H9 (cell line): ENCODE results near the gene SYT7. TPM values are rescaled to one million over a fixed set of nuclear protein-coding genes. Genes with fewer than 3 reads are reported as not detected.

Experiments
- DNase-seq: peaks from one replicate; pipeline ENCODE4 v3.0.0-alpha.2; 2017
- H2AFZ ChIP-seq: one replicate; pipeline ENCODE4 v1.6.1; 2013; ENCODE audit warnings: mild to moderate bottlenecking, low read length, control low read depth, moderate library complexity
- H2AK5ac ChIP-seq: 2 replicates; pipeline ENCODE4 v1.6.1; 2013; ENCODE audit warnings: low read length, control low read depth, mixed read lengths; ENCODE audit not compliant: insufficient read length
- H2BK120ac ChIP-seq: one replicate; pipeline ENCODE4 v1.6.1; 2013; ENCODE audit warnings: low read depth, mild to moderate bottlenecking, low read length, control low read depth, inconsistent platforms; ENCODE audit not compliant: poor library complexity, severe bottlenecking
- H2BK12ac ChIP-seq: 2 replicates; pipeline ENCODE4 v1.6.1; 2013; ENCODE audit warnings: low read length, control low read depth, mixed read lengths, low read depth; ENCODE audit not compliant: insufficient read length
- H2BK15ac ChIP-seq: 2 replicates; pipeline ENCODE4 v1.6.1; 2013; ENCODE audit warnings: low read depth, low read length, control low read depth
- H2BK20ac ChIP-seq: one replicate; pipeline ENCODE4 v1.6.1; 2013; ENCODE audit warnings: low read depth, mild to moderate bottlenecking, low read length, control low read depth, inconsistent platforms; ENCODE audit not compliant: poor library complexity, severe bottlenecking
- H2BK5ac ChIP-seq: 2 replicates; pipeline ENCODE4 v1.6.1; 2013; ENCODE audit warnings: low read length, control low read depth, mixed read lengths; ENCODE audit not compliant: insufficient read length
- H3K14ac ChIP-seq: 2 replicates; pipeline ENCODE4 v1.6.1; 2013; ENCODE audit warnings: low read length, control low read depth; ENCODE audit not compliant: insufficient read depth
- H3K18ac ChIP-seq: 2 replicates; pipeline ENCODE4 v1.6.1; 2013; ENCODE audit warnings: low read depth, mild to moderate bottlenecking, mixed read lengths, low read length, control low read depth; ENCODE audit not compliant: insufficient read length
- H3K23ac ChIP-seq: 2 replicates; pipeline ENCODE4 v1.6.1; 2013; ENCODE audit warnings: low read length, control low read depth, mixed read lengths, low read depth; ENCODE audit not compliant: insufficient read length
- H3K23me2 ChIP-seq: 2 replicates; pipeline ENCODE4 v1.6.1; 2013; ENCODE audit warnings: low read depth, mild to moderate bottlenecking, mixed read lengths, low read length, control low read depth; ENCODE audit not compliant: insufficient read length, poor library complexity, severe bottlenecking
- H3K27ac ChIP-seq: 2 replicates; pipeline ENCODE4 v1.5.1; 2013; ENCODE audit warnings: low read length, control low read depth, mixed read lengths, low read depth; ENCODE audit not compliant: insufficient read length
- H3K27me3 ChIP-seq: 2 replicates; pipeline ENCODE4 v1.6.1; 2013; ENCODE audit warnings: low read length, control low read depth, inconsistent platforms; ENCODE audit not compliant: insufficient read depth
- H3K4ac ChIP-seq: 2 replicates; pipeline ENCODE4 v1.6.1; 2013; ENCODE audit warnings: low read depth, mild to moderate bottlenecking, control low read depth, inconsistent platforms, low read length, moderate library complexity
- H3K4me1 ChIP-seq: 2 replicates; pipeline ENCODE4 v1.6.1; 2013; ENCODE audit warnings: low read length, control low read depth, inconsistent platforms; ENCODE audit not compliant: insufficient read depth
- H3K4me2 ChIP-seq: 2 replicates; pipeline ENCODE4 v1.6.1; 2013; ENCODE audit warnings: low read length, control low read depth, mixed read lengths; ENCODE audit not compliant: insufficient read length, insufficient read depth
- H3K56ac ChIP-seq: 2 replicates; pipeline ENCODE4 v1.6.1; 2013; ENCODE audit warnings: low read depth, mild to moderate bottlenecking, mixed read lengths, low read length, control low read depth; ENCODE audit not compliant: insufficient read length
- H3K79me1 ChIP-seq: 2 replicates; pipeline ENCODE4 v1.6.1; 2013; ENCODE audit warnings: low read depth, mild to moderate bottlenecking, moderate library complexity, low read length, control low read depth, inconsistent platforms; ENCODE audit not compliant: insufficient read depth, poor library complexity, severe bottlenecking
- H3K79me2 ChIP-seq: 2 replicates; pipeline ENCODE4 v1.6.1; 2013; ENCODE audit warnings: low read length, control low read depth, inconsistent platforms; ENCODE audit not compliant: insufficient read depth
- H3K9ac ChIP-seq: 2 replicates; pipeline ENCODE4 v1.6.1; 2013; ENCODE audit warnings: low read length, control low read depth, mixed read lengths; ENCODE audit not compliant: insufficient read length; ENCODE audit errors: extremely low read depth
- H3K9me3 ChIP-seq: one replicate; pipeline ENCODE4 v1.6.1; 2013; ENCODE audit warnings: low read depth, low read length, inconsistent platforms; ENCODE audit not compliant: control insufficient read depth
- H3T11ph ChIP-seq: one replicate; pipeline ENCODE4 v1.6.1; 2013; ENCODE audit warnings: mild to moderate bottlenecking, low read length, control low read depth, inconsistent platforms
- H4K20me1 ChIP-seq: one replicate; pipeline ENCODE4 v1.6.1; 2013; ENCODE audit not compliant: control insufficient read depth, insufficient read length, insufficient read depth
- H4K5ac ChIP-seq: 2 replicates; pipeline ENCODE4 v1.6.1; 2013; ENCODE audit warnings: low read depth, mild to moderate bottlenecking, mixed read lengths, low read length, control low read depth; ENCODE audit not compliant: insufficient read length
- H4K8ac ChIP-seq: replicated peaks from 2 replicates; pipeline ENCODE4 v1.6.1; 2013; ENCODE audit warnings: low read length, control low read depth, mixed read lengths, low read depth; ENCODE audit not compliant: insufficient read length
- H4K91ac ChIP-seq: 2 replicates; pipeline ENCODE4 v1.6.1; 2013; ENCODE audit warnings: low read depth, mild to moderate bottlenecking, moderate library complexity, mixed read lengths, low read length, control low read depth; ENCODE audit not compliant: insufficient read length
- H3K27ac Mint-ChIP-seq, 3 experiments: 2 replicates in 2 of 3; 3 replicates in 1 of 3; pipeline ENCODE4 v1.8.0; 2020 to 2021; ENCODE audit warnings: mixed read lengths in 3 of 3, mild to moderate bottlenecking in 1 of 3, moderate library complexity in 1 of 3
- H3K27me3 Mint-ChIP-seq: 2 replicates; pipeline ENCODE4 v1.8.0; 2021; ENCODE audit warnings: low read depth, mild to moderate bottlenecking, moderate library complexity, mixed read lengths
- H3K36me3 Mint-ChIP-seq, 3 experiments: 2 replicates in 2 of 3; 3 replicates in 1 of 3; pipeline ENCODE4 v1.8.0; 2020 to 2021; ENCODE audit warnings: low read depth in 3 of 3, mixed read lengths in 3 of 3; ENCODE audit not compliant: insufficient read depth in 1 of 3
- H3K4me1 Mint-ChIP-seq, 2 experiments: 2 replicates each; pipeline ENCODE4 v1.8.0; 2020; ENCODE audit warnings: mixed read lengths in 2 of 2
- H3K4me3 Mint-ChIP-seq, 2 experiments: 2 replicates in 1 of 2; 3 replicates in 1 of 2; pipeline ENCODE4 v1.8.0; 2020 to 2021; ENCODE audit warnings: mild to moderate bottlenecking in 2 of 2, mixed read lengths in 2 of 2, moderate library complexity in 1 of 2
- H3K9me3 Mint-ChIP-seq, 2 experiments: 2 replicates in 1 of 2; 3 replicates in 1 of 2; pipeline ENCODE4 v1.8.0; 2020; ENCODE audit warnings: mild to moderate bottlenecking in 2 of 2, mixed read lengths in 2 of 2, moderate library complexity in 1 of 2
- CTCF ChIP-seq: fragments of 200-600 bp; sonication (generic); conservative IDR thresholded peaks from 3 replicates; pipeline ENCODE4 v1.8.0; 2021; ENCODE audit warnings: antibody characterized with exemption, mild to moderate bottlenecking
- WGBS: extraction: QIAGEN DNeasy Blood & Tissue Kit; methylation state at CpG from one replicate; pipeline ENCODE4 v1.1.7; 2013; ENCODE audit warnings: missing lambda C conversion rate, low lambda C conversion rate, mixed read lengths; ENCODE audit not compliant: insufficient read length; ENCODE audit errors: extremely low coverage; 5-methylcytosine and 5-hydroxymethylcytosine counted together
- total RNA-seq: library from RNA; stranded (reverse); gene quantifications from 2 replicates; pipeline ENCODE4 v1.2.1, GENCODE V29; 2021

The SYT7 gene
- total RNA-seq, 1 experiment from 2014 or later = 8.8 TPM

- peaks cover 5% of the 10 kb centered on the region for H3K23me2 ChIP-seq
- H3K79me1 ChIP-seq = no peaks in the 10 kb centered on the region
- H3K9ac ChIP-seq = no peak overlapping the region
- no peaks in the 10 kb centered on the region; the same call in 1 of the 2 replicates for H3K4me1 ChIP-seq
- Mint-ChIP-seq H3K4me1 (peaks cover 18 to 39% of the 10 kb centered on the region in 2 experiments), H3K4me3 (no peak overlapping the region), H3K27ac (peak overlapping the region in 1 of 3 experiments; percentile 90; a peak in 1 of 7 replicates), H3K36me3 (no peaks in the 10 kb centered on the region), H3K27me3 (peaks cover 34% of the 10 kb centered on the region), H3K9me3 (no peaks in the 10 kb centered on the region; a peak in 1 of 5 replicates)
- H2BK12ac ChIP-seq = no peak overlapping the region
- no peak overlapping the region for H2BK15ac ChIP-seq
- no peak overlapping the region for H2AK5ac ChIP-seq
- H3K27ac ChIP-seq = no peak overlapping the region
- no peak overlapping the region for H4K5ac ChIP-seq
- H3K14ac ChIP-seq = no peak overlapping the region
- no peaks in the 10 kb centered on the region for H3K9me3 ChIP-seq
- H3K23ac ChIP-seq = no peak overlapping the region
- H4K91ac ChIP-seq = no peak overlapping the region
- H2BK120ac ChIP-seq = no peak overlapping the region
- H2BK20ac ChIP-seq = no peak overlapping the region
- H3K79me2 ChIP-seq = no peaks in the 10 kb centered on the region
- no peaks in the 10 kb centered on the region for H4K20me1 ChIP-seq
- H3T11ph ChIP-seq = no peak overlapping the region
- no peak overlapping the region for H4K8ac ChIP-seq
- H3K18ac ChIP-seq = no peak overlapping the region
- H3K4me2 ChIP-seq = no peak overlapping the region
- no peak for DNase-seq
- TF ChIP-seq CTCF = no peak
- no peak overlapping the region for H2BK5ac ChIP-seq
- no peak overlapping the region for H3K4ac ChIP-seq
- no peak overlapping the region for H2AFZ ChIP-seq
- WGBS = no CpG with 5 or more reads among the region's 9 CpGs
- H3K27me3 ChIP-seq = peaks cover 2% of the 10 kb centered on the region; the same call in 1 of the 2 replicates
- no peak overlapping the region for H3K56ac ChIP-seq
These were observed 9.5 kb downstream of the SYT7 start for GRCh38 chr11:61571337-61571736.
